Superior temporal gyrus (tissue), 1 donor: Measurements from ENCODE around the gene UST.
"Not testable (repeated sequence)": the region's sequence is repeated elsewhere in the genome, so short reads cannot be mapped to it uniquely, and the experiment has no call there.

Experiments used
- DNase-seq: peaks from one replicate; pipeline ENCODE4 v3.0.0-alpha.2; 2016; ENCODE audit errors: extremely low spot score

Gene UST

DNA sequence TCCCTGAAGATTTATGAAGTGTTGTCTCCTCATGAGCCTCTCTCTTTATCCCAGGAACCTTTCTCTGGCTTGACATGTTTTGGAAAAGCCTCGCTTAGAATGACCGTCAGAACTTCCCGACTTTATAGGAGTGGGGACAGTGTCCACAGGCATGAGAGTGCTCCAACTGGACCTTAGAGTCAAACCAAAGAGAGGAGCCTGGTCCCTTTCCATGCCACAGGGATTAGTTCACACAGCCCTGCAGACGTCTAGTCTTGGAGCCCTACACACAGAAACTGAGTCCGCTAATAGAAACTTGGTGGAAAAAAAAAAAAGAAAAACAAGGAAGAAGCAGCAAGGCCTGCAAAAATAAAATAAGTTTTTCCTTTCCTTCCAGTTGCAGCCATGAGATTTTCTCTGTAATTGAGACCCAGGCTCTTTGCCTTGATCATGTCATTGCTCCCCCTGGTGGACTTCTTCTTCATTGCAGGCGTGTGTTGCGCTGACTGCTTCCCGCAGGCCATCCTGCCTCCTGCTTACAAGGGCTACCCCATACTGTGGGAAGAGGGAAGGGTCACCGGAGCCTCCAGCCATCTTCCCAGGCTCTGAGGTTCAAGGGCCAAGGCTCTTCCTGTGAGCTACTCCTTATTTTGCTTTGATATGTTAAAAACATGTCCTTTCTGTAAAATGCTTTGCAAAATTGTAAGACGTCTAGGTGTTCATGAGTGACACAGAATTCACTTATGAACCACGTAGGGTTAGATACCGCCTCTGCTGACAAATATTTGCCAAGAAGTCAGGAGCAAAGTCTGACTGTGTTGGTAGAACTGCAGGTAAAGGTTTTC is 201.0 kb downstream of the UST start:
- DNase-seq = peak; percentile 98

DNA sequence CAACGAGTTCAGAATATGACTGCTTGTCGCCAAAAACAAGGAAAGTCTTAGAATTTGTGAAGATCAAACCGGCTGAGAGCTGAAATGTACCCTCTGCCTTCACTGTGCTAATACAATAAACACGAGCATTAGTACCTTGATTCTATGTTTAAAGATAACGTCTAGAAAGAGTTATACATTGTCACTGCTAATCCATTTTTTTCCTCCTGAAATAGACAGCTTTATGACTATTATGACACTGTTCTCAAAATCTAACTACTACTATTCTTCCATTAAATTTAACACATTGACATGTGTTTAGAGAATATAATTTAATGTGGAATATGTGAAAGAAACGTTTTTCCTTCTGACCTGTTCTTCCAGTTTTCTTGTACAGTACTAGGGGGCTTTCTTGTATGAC is 204.8 kb downstream of the UST start:
- DNase-seq = no peak

DNA sequence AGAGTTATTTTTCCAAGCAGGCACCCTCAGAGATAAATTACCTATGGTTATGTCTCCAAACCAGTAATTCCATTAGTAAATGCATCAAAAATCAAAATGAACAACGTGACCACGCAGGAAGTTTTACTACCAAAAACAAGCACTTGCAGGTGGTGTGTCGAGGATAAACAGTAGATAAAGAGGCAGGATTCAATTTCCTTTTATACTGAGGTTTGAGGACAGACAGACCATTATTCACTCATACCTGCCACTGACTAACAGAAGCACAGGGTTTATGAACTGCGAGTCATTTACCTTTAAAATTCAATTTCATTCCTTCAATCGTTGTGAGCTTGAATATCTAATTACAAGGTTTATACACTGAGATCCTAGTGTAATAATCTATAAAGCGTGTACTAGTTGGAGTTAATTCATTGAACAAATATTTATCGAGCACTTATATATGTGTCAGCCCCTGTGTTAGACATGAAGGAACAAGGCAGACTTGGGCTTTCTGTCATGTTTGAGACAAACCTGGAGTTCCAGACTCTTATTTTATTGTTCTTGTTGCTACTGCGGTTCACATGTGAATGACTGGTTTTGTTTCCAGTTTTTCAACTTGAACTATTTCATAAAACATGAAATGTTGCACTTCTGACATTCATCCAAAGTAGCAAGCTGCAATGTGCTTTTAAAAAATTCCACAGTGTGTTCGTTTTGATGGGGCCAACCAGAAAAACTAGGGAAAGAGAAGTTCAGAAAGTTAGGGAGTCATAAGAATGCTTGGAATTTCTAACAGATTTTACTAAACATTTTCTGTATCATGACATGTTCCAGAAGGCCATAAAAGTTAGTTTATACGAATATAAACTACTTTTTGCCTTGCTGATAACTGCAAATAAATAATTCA is 205.6 kb downstream of the UST start:
- no peak for DNase-seq

DNA sequence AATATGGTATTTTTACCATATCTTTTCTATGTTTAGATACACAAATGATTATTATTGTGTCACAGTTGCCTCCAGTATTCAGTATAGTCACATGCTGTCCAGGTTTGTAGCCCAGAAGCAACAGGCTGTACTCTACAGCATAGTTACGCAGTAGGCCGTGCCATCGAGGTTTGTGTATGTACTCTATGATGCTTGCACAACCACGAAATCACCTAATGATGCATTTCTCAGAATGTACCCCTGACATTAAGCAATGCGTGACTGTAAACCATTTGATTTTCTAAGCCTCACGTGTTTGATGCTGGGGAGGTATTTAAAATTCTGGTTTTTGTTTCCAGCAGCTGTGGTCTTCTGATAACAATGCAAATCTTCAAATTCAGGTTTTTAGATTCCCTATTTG is 207.6 kb downstream of the UST start:
- DNase-seq = no peak

DNA sequence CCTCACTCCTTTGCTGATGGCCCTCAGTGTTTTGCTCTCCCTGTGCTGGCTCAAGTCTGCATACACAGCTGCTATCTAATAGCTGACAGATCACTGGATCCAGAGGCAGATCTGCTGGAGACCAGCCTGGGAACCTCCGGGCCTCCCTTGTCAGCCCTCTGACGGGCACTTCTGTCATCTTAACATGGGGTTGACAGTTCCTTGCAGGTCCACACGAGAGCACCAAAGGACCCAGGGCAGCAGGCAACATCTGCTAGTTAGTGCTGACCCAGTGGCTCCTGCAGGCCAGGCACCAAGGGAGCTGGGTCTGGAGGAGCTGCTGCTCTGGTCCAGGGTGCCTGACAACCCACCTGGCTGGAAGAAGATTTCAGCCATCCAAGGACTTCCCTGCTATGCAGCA is 208.1 kb downstream of the UST start:
- DNase-seq = no peak

DNA sequence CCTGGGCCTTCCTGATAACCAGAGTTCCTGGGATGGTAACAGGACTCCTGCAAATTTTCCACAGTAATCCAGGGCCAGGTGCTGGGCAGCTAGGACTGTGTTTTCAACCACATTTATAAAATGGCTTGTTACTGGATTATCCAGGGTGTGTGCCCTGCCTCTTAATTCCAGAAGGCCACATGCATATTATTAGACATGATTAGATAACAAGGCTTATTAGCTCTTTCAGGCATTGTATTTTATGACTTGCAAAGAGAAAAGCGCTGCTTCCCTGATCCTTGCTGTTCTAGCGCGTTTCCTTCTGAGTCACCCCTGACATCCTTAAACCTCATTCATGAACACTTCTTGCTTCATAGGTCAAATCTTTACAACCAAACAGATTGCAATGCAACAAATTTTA is 208.6 kb downstream of the UST start:
- DNase-seq = no peak

DNA sequence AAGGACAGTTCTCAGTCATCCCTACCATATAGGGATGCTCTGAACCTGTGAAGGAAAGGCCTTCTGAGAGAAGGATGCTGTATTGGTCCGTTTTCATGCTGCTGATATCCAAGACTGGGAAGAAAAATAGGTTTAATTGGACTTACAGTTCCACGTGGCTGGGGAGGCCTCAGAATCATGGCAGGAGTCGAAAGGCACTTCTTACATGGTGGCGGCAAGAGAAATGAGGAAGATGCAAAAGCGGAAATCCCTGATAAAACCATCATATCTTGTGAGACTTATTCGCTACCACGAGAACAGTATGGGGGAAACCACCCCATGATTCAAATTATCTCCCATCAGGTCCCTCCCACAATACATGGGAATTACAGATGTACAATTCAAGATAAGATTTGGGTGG is 209.3 kb downstream of the UST start:
- not testable (repeated sequence) for DNase-seq

DNA sequence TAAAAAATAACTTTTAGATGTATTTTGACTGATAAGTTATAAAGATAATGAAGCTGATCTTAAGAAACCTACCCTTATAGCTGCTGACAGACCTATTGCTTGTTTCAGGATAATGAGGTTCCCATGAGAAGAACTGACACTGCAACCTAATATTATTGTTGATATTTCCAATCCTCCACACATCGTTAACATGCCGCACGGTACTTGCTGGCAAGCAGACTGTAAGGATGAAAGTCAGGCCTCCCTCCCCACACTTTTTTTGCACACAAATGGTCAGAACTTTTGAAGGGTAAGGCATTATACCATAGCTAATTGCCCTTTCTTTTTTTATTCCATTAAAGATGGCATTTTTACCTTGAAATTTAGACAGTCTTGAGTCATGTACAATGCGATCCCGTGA is 210.9 kb downstream of the UST start:
- DNase-seq = no peak

DNA sequence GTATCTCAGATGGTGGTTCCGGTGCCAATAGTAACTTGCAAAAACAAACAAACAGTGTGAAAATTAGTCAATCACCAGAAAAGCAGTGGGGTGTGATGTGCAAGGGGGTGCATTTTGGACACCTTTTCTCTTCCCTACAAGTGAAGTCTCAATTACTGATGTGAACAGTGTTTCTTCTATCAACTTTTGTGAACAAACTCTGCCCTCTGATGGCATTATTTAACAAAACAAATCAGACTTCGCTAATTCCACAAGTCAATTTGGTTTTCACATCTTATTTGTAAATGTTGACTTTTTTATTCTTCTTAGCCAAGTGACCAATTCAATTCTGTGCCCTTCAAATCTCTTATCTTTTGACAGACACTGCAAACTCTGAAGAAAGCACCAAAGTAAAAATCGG is 212.2 kb downstream of the UST start:
- DNase-seq = no peak

DNA sequence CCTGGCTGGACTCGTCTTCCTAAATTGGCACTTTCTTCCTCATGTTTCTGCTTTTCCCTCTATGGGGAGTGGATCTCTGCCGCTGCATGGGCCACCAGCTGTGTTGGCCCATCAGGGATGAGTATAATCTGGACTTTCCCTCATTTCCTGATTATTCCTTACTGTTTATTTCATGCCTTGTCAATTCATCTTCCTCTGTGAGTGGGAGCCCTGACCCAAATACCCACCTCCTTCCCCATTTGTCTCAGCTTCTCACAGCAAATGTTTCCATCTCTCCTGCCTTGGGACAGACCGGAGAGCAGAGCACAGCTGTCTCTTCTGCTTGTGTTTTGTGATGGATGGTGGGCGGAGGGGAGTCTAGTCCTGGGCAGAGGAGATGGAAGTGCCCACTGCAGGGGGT is 212.7 kb downstream of the UST start:
- no peak for DNase-seq

DNA sequence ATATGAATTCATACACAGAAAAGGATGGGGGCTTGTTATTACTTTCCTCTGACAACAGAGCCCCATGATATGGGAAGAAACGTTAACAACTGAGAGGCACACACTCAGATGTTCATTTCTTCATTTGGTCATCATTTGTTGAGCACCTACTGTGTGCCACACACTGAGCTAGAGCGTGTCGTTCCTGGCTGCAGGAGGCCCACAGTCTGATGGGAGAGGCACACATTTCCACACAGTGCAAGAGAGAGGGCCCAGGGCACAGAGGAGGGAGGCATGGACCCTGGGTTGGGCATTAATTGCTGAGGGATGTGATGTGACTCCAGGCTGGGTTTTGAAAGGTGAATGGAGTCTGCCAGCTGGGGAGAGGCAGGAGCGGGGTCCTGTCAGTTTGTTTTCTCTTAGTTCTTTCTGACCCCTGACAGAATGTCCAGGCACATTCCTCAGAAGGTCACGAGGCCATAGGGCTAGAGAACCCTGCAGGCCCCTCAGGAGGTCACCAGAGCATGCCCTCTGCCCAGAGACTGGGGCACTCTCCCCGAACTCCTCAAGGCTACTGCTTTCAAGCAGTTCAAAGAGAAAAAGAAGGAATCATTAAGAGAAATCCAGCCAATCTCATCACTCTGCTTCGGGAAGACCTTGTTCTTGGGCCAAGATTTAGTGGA is 216.2 kb downstream of the UST start:
- no peak for DNase-seq

DNA sequence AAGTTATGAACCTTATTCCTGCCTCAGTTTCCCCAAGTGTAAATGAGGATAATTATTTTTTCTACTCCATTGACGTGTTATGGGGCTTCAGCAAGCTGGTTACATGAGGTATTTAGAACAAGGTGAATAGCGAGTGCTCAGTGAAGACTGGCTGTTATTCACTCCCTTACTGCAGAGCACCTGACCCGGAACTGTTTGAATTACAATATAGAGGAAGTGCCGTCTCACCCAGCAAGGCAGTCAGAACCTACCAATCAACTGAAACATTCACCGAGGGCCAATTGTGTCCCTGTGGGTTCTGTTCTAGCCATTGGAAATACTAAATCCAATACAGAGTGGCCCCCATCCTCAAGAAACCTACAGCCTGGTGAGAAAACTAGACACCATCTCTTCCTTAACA is 216.9 kb downstream of the UST start:
- no peak for DNase-seq

DNA sequence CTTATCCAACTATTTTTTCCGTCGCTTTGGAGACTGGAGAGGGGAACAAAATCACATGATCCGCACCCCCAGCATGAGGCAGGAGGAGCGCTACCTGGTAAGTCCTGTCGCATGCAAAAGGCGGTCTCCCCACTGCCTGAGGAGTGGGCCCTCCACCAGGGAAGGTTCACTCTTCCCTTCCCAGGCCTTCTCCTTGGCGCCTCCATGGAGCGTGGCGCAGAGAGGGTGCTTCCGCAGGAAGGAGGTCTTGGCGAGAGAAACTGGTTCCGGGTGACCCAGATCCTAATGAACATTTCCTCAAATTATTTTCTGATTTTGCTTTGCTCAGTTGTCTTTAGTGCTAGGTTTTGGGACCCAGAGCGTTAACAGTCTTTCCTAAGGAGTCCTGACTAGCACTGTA is 217.6 kb downstream of the UST start:
- no peak for DNase-seq

DNA sequence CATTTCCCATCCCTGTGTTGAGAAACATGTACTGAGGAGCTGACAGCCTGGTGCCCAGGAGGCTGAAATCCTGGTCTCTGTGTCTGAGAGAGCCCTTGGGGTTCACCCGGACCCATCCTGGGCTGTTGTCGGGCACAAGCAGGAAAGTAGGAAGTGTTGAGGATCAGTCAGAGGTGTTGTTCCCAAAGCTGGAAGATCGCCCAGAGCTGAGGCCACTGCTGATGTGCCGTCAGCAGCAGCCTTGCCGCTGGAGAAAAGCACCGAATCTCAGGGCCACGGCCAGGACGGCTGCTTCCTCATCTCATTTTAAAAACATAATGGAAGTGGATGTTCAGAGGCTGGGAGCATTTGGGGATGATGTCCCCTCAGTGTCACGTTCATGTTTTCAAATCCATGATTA is 218.5 kb downstream of the UST start:
- DNase-seq = no peak

DNA sequence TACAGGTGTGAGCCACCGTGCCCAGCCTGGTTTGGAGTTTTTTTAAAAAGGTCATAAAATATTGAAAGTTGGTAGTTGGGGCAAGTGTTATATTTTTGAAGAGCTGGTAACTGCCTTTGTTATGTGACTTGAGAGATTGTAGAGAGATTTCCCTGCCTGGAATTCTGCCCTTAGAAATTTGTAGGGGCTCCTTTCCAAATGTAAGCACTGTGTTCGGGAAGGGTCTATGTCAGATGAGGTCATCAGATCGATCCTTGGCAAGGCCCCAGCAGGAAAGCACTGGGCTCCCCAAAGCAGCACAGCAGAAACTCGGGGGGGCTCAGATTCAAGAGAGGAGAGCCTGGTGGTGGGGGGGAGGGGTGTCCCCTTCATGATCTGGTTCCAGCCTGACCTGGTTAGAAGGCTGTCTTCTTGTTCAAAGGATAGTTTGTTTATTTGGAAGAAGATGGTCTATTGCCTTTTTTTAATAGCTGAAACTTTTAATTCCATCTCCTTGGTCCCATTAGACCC is 220.2 kb downstream of the UST start:
- no peak for DNase-seq

DNA sequence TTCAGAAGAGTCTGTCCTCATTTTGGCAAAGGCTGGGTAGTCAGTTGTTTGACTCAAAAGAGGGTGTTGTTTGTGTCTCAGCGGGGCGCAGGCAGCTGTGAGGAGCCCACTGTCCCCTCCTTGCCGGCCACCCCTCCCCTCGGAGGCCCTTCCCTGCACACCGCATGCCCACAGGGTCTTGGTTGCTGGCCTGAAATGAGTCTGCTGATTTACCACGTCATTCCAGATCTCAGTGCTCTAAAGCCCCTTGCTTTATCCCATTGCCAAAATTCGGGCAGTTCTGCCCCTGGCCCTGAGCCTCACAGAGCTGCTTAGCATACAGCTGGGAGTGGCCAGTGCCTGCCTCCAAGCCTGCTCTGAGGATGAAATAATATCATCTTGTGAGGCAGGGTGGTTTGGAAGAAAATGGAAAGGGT is 220.7 kb downstream of the UST start:
- DNase-seq = no peak

DNA sequence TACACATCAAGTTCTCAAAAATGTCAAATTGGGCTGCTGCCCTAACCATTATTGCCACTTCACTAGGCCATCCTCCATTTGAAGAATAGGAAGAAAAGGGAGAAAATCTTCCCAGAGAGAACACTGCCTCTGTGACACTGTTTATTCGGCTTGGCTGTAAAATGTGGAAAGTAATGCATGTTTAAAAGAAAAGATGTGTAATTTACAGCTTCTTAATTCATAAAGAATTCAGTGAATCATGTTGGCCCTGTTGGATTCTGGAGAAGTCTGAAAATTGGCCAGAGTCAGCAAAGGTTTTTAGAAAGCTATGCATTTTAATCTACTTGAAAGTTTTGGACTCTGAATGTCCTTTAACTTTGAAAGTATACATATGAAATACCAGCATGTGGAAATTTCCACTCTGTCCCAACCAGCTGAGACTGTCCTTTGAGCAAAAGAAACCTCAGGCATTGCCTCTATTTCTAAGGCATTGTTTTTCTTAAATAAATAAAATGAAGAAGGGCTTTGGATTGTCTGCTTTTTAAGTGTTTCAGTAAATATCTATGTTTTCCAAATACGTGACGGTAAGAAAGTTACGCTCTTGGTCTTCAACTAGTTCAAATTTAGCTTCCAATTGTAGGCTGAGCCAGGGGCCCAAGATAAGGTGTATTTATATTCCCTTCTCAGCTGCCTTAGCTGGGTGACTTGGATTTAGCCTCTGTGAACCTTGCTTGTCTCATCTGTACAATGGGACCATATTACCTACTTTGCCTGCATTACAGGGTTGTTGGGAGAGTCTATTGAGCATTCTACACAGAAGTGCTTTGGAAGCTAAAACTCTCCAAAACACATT is 222.2 kb downstream of the UST start:
- no peak for DNase-seq

DNA sequence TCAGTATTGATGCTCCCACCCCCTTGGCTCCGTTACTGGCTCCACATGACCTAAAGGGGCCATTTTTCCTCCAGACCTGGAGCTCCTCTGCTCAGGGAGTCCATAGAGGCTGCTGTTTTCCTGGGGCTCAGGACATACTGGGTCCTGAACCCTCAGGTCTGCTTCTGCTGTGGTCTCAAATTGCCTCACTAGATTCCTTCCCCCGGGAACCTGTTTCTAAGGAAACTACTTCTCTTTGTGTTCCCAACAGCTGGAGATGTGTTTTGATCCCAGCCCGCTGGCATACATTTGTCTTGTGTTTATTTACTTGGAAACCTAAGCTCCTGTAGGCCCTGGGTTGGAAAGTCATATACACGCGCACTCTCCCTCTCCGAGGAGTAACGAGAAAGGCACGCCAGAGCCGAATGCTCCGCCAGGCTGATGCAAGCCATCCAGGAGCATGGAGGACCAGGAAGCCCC is 222.8 kb downstream of the UST start:
- DNase-seq = no peak

DNA sequence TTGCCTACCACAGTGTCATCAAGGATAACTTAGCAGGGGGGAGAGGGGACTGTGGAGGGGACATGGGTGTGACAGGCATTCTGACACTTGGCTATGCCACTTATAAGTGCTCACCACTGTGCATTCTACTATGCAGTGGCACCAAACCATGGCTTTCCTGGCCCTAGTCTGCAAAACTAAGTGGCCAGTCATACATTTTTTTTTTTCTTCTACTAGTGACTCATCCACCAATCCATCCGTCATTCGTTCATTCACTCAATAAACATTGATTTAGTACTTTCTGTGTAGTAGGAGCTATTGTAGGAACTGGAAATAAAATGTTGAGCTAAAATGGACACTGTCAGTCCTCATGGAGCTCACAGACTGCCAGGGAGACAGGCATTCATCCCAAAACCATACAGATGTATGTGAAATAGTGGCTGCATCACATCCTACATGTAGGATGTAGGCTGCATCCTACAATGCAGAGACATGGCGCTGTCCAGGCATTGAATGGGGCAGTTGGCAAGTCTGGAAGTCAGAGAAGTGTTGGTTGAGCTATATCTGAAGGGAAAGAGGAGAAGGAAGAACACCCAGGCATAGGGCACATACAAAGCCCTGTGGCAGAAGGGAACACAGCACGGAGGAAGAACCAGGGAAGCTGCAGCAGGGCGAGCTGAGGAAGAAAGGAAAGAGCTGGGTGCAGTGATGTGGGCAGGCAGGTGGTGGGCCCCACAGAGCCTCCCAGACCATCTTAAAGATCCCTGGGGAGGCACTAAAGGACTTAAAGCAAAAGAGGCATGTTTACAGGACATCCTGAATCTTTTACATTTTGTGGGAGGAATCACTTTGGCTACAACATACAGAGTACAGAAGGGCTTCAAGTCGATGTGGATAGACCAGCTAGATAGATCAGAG is 224.4 kb downstream of the UST start:
- no peak for DNase-seq

DNA sequence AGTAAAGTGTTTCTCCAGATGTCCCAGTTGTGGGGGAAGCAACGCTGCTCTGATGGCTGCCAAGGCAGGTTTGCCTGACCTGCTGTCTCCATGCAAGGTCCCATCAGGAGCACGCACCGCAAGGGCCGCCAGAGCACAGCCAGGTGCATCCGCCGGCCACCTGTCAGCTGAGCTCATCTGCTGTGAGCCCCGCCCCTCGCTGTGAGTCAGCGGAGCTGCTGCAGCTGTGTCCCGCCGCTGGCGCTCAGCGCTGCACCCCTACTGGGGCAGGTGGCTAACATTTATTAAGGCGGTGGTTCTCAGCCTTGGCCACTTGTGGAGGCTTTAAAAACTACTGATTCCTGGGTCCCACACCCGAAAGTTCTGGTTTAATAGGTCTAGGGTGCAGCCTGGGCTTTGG is 225.7 kb downstream of the UST start:
- DNase-seq = no peak
